Neural crest cell (in vitro differentiated cells): ENCODE measurements around the gene RNF25. TPM values are rescaled to one million over a fixed set of nuclear protein-coding genes. Genes with fewer than 3 reads are reported as not detected.

ENCODE experiments used
- DNase-seq: peaks from one replicate; pipeline ENCODE4 v3.0.0; 2021; ENCODE audit warnings: low read depth, mixed read lengths, low spot score
- H3K27ac Mint-ChIP-seq: one replicate; pipeline ENCODE4 v1.8.0; 2021; ENCODE audit warnings: mild to moderate bottlenecking, mixed read lengths; ENCODE audit not compliant: unreplicated experiment
- H3K27me3 Mint-ChIP-seq: 2 replicates; pipeline ENCODE4 v1.8.0; 2021; ENCODE audit warnings: low read depth, mild to moderate bottlenecking, mixed read lengths
- H3K36me3 Mint-ChIP-seq: 2 replicates; pipeline ENCODE4 v1.8.0; 2021; ENCODE audit warnings: low read depth, mild to moderate bottlenecking, mixed read lengths
- H3K4me1 Mint-ChIP-seq: 2 replicates; pipeline ENCODE4 v1.8.0; 2021; ENCODE audit warnings: mixed read lengths
- H3K4me3 Mint-ChIP-seq: one replicate; pipeline ENCODE4 v1.8.0; 2021; ENCODE audit warnings: mild to moderate bottlenecking, mixed read lengths
- H3K9me3 Mint-ChIP-seq: 2 replicates; pipeline ENCODE4 v1.8.0; 2021; ENCODE audit warnings: mixed read lengths
- total RNA-seq: library from RNA; stranded (reverse); gene quantifications from 2 replicates; pipeline ENCODE4 v1.2.1, GENCODE V29; 2021
- TF ChIP-seq, protein P1 (sequence below): fragments of 200-600 bp; sonication (generic); conservative IDR thresholded peaks from 2 replicates; pipeline ENCODE4 v1.5.0; 2021; ENCODE audit warnings: antibody characterized with exemption, mild to moderate bottlenecking

RNF25 gene
- total RNA-seq, 1 donor from 2014 or later = 39.2 TPM

DNA sequence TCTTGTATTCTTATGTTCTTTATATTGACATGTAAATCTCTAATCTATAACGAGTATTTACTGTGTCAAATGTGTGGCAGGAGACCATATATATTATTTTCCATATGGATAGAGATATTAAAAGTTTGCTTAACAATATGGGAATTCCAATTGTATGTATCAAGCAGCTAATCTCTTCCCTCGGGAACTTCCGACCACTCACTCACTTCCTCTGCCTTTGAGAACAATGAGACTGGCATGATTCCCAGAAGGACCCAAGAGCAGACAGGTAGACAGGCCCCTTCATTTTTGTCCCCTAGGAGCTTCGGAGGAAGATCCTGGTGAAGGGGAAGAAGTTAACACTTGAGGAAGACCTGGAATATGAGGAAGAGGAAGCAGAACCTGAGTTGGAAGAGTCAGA is 40.0 kb downstream of the RNF25 start:
- TF ChIP-seq, protein P1, sequence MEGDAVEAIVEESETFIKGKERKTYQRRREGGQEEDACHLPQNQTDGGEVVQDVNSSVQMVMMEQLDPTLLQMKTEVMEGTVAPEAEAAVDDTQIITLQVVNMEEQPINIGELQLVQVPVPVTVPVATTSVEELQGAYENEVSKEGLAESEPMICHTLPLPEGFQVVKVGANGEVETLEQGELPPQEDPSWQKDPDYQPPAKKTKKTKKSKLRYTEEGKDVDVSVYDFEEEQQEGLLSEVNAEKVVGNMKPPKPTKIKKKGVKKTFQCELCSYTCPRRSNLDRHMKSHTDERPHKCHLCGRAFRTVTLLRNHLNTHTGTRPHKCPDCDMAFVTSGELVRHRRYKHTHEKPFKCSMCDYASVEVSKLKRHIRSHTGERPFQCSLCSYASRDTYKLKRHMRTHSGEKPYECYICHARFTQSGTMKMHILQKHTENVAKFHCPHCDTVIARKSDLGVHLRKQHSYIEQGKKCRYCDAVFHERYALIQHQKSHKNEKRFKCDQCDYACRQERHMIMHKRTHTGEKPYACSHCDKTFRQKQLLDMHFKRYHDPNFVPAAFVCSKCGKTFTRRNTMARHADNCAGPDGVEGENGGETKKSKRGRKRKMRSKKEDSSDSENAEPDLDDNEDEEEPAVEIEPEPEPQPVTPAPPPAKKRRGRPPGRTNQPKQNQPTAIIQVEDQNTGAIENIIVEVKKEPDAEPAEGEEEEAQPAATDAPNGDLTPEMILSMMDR = no peak
- Mint-ChIP-seq H3K9me3 (no peaks in the 10 kb centered on the region), H3K4me3 (no peak overlapping the region), H3K4me1 (no peaks in the 10 kb centered on the region), H3K36me3 (peaks cover 12% of the 10 kb centered on the region), H3K27me3 (no peaks in the 10 kb centered on the region), H3K27ac (no peak overlapping the region)
- DNase-seq = no peak

GRCh38 chr2:218627939-218628338 is 43.9 kb downstream of the RNF25 start:
- TF ChIP-seq, protein P1 = no peak
- Mint-ChIP-seq H3K4me1 (no peaks in the 10 kb centered on the region), H3K27ac (no peak overlapping the region), H3K36me3 (no peaks in the 10 kb centered on the region), H3K27me3 (no peaks in the 10 kb centered on the region), H3K4me3 (no peak overlapping the region), H3K9me3 (no peaks in the 10 kb centered on the region)
- no peak for DNase-seq

DNA sequence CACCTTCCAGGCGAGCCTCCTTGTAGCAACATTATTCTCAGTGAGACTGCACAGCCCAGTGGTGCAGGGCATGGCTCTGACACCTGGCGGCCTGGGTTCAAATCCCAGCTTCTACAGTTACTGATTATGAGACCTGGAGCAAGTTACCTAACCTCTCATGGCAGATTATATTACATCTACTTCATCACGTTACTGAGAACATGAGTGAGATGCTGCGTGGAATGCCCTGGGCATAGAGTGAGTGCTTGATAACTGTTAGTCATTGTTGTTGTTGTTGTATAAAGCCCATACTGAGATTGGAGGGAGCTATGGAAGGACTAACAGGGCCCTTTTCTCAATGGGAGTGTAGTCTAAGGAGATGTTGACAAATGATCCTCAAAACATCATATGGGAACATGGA is 45.4 kb downstream of the RNF25 start:
- H3K4me3 Mint-ChIP-seq = no peak overlapping the region

DNA sequence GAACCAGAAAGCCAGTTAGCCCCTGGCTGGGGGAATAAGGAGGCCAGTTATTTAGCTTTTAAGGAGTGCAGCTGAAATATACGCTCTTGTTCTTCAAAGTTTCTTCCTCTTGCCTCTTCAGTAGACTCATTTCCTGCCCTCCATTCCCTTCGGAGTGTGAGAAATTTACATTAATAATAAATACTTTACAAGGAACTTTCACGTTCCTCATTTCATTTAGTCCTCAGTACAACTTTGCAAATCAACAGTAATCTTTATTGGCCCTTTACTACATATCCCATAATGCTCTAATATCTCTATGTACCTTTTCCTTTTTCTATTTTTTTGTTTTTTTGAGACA is 48.5 kb downstream of the RNF25 start:
- H3K4me3 Mint-ChIP-seq = no peak overlapping the region
- no peak for DNase-seq
- H3K27me3 Mint-ChIP-seq = no peaks in the 10 kb centered on the region
- no peaks in the 10 kb centered on the region for H3K9me3 Mint-ChIP-seq
- TF ChIP-seq, protein P1 = no peak
- no peak overlapping the region for H3K27ac Mint-ChIP-seq
- no peaks in the 10 kb centered on the region for H3K36me3 Mint-ChIP-seq
- H3K4me1 Mint-ChIP-seq = no peaks in the 10 kb centered on the region

More for the DNA sequence above, 45.4 kb downstream of the RNF25 start:
- TF ChIP-seq, protein P1 = no peak
- Mint-ChIP-seq H3K27ac (no peak overlapping the region), H3K36me3 (no peaks in the 10 kb centered on the region), H3K9me3 (no peaks in the 10 kb centered on the region), H3K4me1 (no peaks in the 10 kb centered on the region), H3K27me3 (no peaks in the 10 kb centered on the region)
- DNase-seq = no peak

- Mint-ChIP-seq H3K36me3 (no peaks in the 10 kb centered on the region), H3K27me3 (no peaks in the 10 kb centered on the region), H3K4me1 (no peaks in the 10 kb centered on the region), H3K9me3 (no peaks in the 10 kb centered on the region), H3K27ac (no peak overlapping the region), H3K4me3 (no peak overlapping the region)
- DNase-seq = no peak
- TF ChIP-seq, protein P1 = no peak
These were observed 49.0 kb downstream of the RNF25 start for GRCh38 chr2:218622606-218623365.
